ENCODE results near the gene BTBD1.
"Not testable (repeated sequence)": the region's sequence is repeated elsewhere in the genome, so short reads cannot be mapped to it uniquely, and the experiment has no call there.

Gene BTBD1

DNA sequence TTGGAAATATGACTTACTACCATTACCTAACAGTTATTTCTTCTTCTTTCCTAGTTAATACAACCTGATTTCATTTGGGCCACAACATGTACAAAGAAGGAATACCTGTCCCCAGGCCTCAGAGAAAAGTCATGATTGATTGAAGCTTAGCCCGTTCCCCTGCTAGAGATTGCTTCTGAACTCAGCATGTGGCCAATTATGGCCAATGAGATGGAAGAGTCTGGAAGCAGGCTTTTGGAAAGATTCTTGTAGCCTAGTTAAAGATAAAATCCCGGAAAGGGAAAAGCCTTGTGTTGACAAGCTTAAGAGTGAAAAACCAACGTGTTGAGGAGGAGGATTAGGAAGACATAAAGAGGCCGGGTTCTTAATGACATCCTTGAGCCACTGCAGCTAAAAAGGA is 23.4 kb upstream of the BTBD1 start:
- Histone ChIP-seq H3K4me3 (ENCODE audit: low read depth, low read length) (no peak overlapping the region), H3K4me1 (no peaks in the 10 kb centered on the region), H3K27me3 (peaks cover 4% of the 10 kb centered on the region), H3K36me3 (no peaks in the 10 kb centered on the region), H3K9me3 (no peaks in the 10 kb centered on the region)
- TF ChIP-seq, protein P1, sequence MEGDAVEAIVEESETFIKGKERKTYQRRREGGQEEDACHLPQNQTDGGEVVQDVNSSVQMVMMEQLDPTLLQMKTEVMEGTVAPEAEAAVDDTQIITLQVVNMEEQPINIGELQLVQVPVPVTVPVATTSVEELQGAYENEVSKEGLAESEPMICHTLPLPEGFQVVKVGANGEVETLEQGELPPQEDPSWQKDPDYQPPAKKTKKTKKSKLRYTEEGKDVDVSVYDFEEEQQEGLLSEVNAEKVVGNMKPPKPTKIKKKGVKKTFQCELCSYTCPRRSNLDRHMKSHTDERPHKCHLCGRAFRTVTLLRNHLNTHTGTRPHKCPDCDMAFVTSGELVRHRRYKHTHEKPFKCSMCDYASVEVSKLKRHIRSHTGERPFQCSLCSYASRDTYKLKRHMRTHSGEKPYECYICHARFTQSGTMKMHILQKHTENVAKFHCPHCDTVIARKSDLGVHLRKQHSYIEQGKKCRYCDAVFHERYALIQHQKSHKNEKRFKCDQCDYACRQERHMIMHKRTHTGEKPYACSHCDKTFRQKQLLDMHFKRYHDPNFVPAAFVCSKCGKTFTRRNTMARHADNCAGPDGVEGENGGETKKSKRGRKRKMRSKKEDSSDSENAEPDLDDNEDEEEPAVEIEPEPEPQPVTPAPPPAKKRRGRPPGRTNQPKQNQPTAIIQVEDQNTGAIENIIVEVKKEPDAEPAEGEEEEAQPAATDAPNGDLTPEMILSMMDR (IDR thresholded peaks at IDR 0.05; ENCODE audit: low read depth, low read length) = no peak
- no peak for DNase-seq

DNA sequence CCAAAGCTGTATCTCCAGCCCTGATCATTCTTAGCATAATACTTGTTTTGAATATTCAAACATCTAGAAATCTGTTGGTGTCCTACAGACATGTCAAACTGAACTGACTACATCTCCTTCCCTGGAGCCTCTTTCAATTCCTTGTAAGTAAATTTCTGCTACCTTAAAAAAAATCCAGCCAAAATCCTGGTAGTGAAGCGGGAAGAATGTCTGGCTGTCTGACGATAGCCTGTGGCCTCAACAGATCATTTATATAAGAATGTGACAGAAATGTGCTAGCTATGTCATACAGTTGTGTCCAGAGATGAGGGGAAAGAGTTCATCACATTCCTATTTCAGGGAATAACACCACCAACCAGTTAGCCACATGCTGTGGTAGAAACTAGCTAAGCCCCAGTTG is 21.8 kb upstream of the BTBD1 start:
- Histone ChIP-seq H3K36me3 (no peaks in the 10 kb centered on the region), H3K27me3 (peaks cover 4% of the 10 kb centered on the region), H3K9me3 (no peaks in the 10 kb centered on the region), H3K4me3 (ENCODE audit: low read depth, low read length) (no peak overlapping the region), H3K4me1 (no peaks in the 10 kb centered on the region)
- TF ChIP-seq, protein P1 (IDR thresholded peaks at IDR 0.05; ENCODE audit: low read depth, low read length) = no peak
- no peak for DNase-seq

DNA sequence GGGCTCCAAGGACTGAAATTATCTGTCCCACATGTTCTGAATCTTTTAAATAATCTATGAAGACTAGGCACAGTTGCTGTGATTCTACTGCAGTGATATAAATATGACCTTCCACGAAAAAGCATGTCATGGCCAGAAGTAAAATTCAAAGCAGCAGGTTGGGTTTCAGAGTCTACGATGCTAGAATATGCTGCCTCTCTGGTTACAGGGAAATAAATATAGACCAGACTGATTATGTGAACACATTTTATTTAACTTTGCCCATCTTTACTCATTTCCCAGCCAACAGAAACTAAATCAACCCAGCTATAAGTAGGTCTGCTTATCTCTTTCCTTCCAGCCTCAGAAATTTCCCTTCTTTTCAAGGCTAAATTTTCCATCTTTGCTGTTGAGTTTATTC is 20.5 kb upstream of the BTBD1 start:
- TF ChIP-seq, protein P1 (IDR thresholded peaks at IDR 0.05; ENCODE audit: low read depth, low read length) = no peak
- Histone ChIP-seq H3K9me3 (no peaks in the 10 kb centered on the region), H3K4me1 (no peaks in the 10 kb centered on the region), H3K4me3 (ENCODE audit: low read depth, low read length) (no peak overlapping the region), H3K36me3 (no peaks in the 10 kb centered on the region), H3K27me3 (peaks cover 4% of the 10 kb centered on the region)
- DNase-seq = no peak

DNA sequence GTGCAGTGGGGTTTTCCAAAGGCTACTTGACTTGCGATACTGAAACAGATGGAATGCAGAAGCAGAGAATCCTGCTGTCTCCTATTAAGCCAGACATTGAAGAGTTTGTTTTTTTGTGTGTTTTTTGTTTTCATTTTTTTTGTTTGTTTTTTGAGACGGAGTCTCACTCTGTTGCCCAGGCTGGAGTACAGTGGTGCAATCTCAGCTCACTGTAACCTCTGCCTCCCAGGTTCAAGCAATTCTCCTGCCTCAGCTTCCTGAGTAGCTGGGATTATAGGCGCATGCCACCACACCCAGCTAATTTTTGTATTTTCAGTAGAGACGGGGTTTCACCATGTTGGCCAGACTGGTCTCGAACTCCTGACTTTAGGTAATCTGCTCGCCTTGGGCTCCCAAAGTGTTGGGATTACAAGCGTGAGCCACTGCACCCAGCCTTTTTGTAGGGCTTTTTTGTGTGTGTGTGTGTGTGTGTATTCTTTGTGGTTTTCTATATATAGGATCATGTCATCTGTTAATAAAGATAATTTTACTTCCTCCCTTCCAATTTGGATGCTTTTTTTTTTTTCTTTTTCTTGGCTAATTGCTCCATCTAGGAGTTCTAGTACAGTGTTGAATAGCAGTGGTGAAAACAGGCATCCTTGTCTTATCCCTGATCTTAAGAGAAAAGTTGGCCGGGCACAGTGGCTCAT is 19.0 kb upstream of the BTBD1 start:
- H3K4me1 ChIP-seq; DNase-seq; H3K27me3 ChIP-seq; H3K36me3 ChIP-seq; H3K4me3 ChIP-seq (ENCODE audit: low read depth, low read length); H3K9me3 ChIP-seq: not testable (repeated sequence)

DNA sequence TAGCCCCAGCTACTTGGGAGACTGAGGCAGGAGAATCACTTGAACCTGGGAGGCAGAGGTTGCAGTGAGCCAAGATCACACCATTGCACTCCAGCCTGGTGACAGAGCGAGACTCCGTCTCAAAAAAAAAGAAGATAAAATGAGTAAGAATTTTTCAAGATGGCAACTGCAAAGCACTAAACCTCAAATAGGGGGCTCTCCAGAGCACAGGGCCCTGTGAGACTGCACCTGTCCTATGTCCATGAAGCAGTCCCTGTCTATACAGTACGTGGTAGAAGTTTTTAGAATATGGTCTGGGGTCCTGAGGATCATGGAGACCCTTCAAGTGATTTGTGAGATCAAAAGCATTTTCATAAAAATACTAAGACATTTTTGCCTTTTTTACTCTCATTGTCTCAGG is 18.4 kb upstream of the BTBD1 start:
- not testable (repeated sequence) for H3K4me1 ChIP-seq; H3K27me3 ChIP-seq; H3K36me3 ChIP-seq; DNase-seq; H3K9me3 ChIP-seq; H3K4me3 ChIP-seq (ENCODE audit: low read depth, low read length)
- TF ChIP-seq, protein P1 (IDR thresholded peaks at IDR 0.05; ENCODE audit: low read depth, low read length) = 0 out of 2 replicates have a peak, but pooled peaks have one; percentile 10

DNA sequence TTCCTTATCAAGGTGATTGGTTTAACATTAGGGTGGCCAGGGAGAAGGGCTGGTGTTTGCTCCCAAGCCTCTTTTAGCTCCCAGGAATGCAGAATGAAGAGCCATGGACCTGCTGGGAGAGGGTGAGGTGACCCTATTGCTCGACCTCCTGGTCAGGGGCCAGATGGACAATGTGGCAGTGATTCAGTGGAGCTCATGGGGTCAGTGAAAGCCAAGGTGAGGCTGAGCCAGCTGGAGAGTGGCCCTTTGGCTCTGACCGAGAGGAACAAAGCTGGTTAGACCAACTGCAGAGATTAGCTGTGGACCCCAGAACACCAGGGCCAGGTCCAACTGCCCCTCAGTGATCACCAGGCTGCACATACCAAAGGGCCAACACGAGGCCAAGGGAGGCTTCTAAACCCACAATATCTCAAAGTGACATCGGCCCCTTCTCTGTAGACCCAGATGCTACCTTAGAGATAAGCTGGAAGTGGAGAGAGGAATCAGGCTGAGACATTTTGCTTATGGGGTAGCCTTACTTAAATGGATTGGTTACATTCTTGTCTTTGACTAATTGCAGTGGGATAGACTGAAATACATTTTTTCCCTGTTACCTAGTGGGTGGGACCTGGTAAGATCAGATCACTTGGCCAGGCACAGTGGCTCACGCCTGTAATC is 15.8 kb upstream of the BTBD1 start:
- no peak for DNase-seq
- peaks cover 29% of the 10 kb centered on the region for H3K27me3 ChIP-seq
- H3K4me1 ChIP-seq = no peaks in the 10 kb centered on the region
- TF ChIP-seq, protein P1 (IDR thresholded peaks at IDR 0.05; ENCODE audit: low read depth, low read length) = no peak
- H3K9me3 ChIP-seq = no peaks in the 10 kb centered on the region
- H3K4me3 ChIP-seq (ENCODE audit: low read depth, low read length) = no peak overlapping the region
- no peaks in the 10 kb centered on the region for H3K36me3 ChIP-seq
